Activated T-helper 17 cell treated with anti-CD3 and anti-CD28 coated beads, Interleukin-2, amount 50 U/mL, for 72 hours (primary cell): ENCODE data around the gene GOLGA6A. TPM values are rescaled to one million over a fixed set of nuclear protein-coding genes. Genes with fewer than 3 reads are reported as not detected.

Source experiments
- ATAC-seq: fragments of 150-1000 bp; cut with Tn5 transposase; replicated peaks from 2 replicates; pipeline ENCODE4 v1.10.0; 2021; ENCODE audit warnings: mild to moderate bottlenecking, moderate library complexity
- H3K27ac Mint-ChIP-seq: one replicate; pipeline ENCODE4 v1.8.0; 2022; ENCODE audit warnings: mixed read lengths
- H3K27me3 Mint-ChIP-seq: one replicate; pipeline ENCODE4 v1.8.0; 2022; ENCODE audit warnings: mixed read lengths
- H3K36me3 Mint-ChIP-seq: one replicate; pipeline ENCODE4 v1.8.0; 2022; ENCODE audit warnings: low read depth, mild to moderate bottlenecking, mixed read lengths
- H3K4me1 Mint-ChIP-seq: one replicate; pipeline ENCODE4 v1.8.0; 2022; ENCODE audit warnings: mixed read lengths
- H3K4me3 Mint-ChIP-seq: one replicate; pipeline ENCODE4 v1.8.0; 2022; ENCODE audit warnings: mild to moderate bottlenecking, mixed read lengths
- H3K9me3 Mint-ChIP-seq: one replicate; pipeline ENCODE4 v1.8.0; 2022; ENCODE audit warnings: mixed read lengths
- total RNA-seq, 2 donors: library from RNA; stranded (reverse); gene quantifications; one replicate each; pipeline ENCODE4 v1.2.3, GENCODE V29; 2022

The GOLGA6A gene
- total RNA-seq, 2 donors from 2014 or later, result 0.11 TPM; not detected in 1

GRCh38 chr15:74050556-74051234, 31.7 kb downstream of the GOLGA6A start:
- ATAC-seq, result no peak

GRCh38 chr15:74050127-74050526, 32.2 kb downstream of the GOLGA6A start:
- H3K27ac Mint-ChIP-seq, result peak overlapping the region; percentile 66
- no peaks in the 10 kb centered on the region for H3K27me3 Mint-ChIP-seq
- ATAC-seq, result no peak
- H3K4me1 Mint-ChIP-seq, result peaks cover 4% of the 10 kb centered on the region
- H3K9me3 Mint-ChIP-seq, result no peaks in the 10 kb centered on the region
- H3K36me3 Mint-ChIP-seq, result no peaks in the 10 kb centered on the region
- no peak overlapping the region for H3K4me3 Mint-ChIP-seq

More at GRCh38 chr15:74050556-74051234, 31.7 kb downstream of the GOLGA6A start:
- Mint-ChIP-seq H3K4me3 (no peak overlapping the region), H3K27me3 (no peaks in the 10 kb centered on the region), H3K36me3 (no peaks in the 10 kb centered on the region), H3K27ac (peak overlapping the region; percentile 66), H3K9me3 (no peaks in the 10 kb centered on the region), H3K4me1 (peaks cover 4% of the 10 kb centered on the region)

GRCh38 chr15:74046275-74046674, 36.1 kb downstream of the GOLGA6A start:
- Mint-ChIP-seq H3K4me3 (no peak overlapping the region), H3K4me1 (peaks cover 4% of the 10 kb centered on the region), H3K9me3 (no peaks in the 10 kb centered on the region), H3K36me3 (no peaks in the 10 kb centered on the region), H3K27me3 (no peaks in the 10 kb centered on the region), H3K27ac (no peak overlapping the region)
- no peak for ATAC-seq

GRCh38 chr15:74045636-74046274, 36.6 kb downstream of the GOLGA6A start:
- Mint-ChIP-seq H3K27me3 (no peaks in the 10 kb centered on the region), H3K27ac (peak overlapping the region; percentile 36), H3K4me1 (peaks cover 4% of the 10 kb centered on the region), H3K9me3 (no peaks in the 10 kb centered on the region), H3K36me3 (peaks cover 2% of the 10 kb centered on the region), H3K4me3 (no peak overlapping the region)
- ATAC-seq, result no peak

GRCh38 chr15:74045184-74045583, 37.2 kb downstream of the GOLGA6A start:
- ATAC-seq, result no peak
- Mint-ChIP-seq H3K4me1 (peaks cover 4% of the 10 kb centered on the region), H3K27me3 (no peaks in the 10 kb centered on the region), H3K9me3 (no peaks in the 10 kb centered on the region), H3K27ac (peak overlapping the region; percentile 36), H3K36me3 (peaks cover 4% of the 10 kb centered on the region), H3K4me3 (no peak overlapping the region)

- no peak overlapping the region for H3K4me3 Mint-ChIP-seq
- no peaks in the 10 kb centered on the region for H3K27me3 Mint-ChIP-seq
- ATAC-seq, result no peak
- peaks cover 4% of the 10 kb centered on the region for H3K4me1 Mint-ChIP-seq
- peaks cover 4% of the 10 kb centered on the region for H3K36me3 Mint-ChIP-seq
- H3K27ac Mint-ChIP-seq, result no peak overlapping the region
- no peaks in the 10 kb centered on the region for H3K9me3 Mint-ChIP-seq
These were observed 37.9 kb downstream of the GOLGA6A start for GRCh38 chr15:74044267-74045110.

GRCh38 chr15:74043425-74044266, 38.7 kb downstream of the GOLGA6A start:
- no peak for ATAC-seq
- Mint-ChIP-seq H3K27me3 (no peaks in the 10 kb centered on the region), H3K4me1 (peaks cover 4% of the 10 kb centered on the region), H3K36me3 (peaks cover 4% of the 10 kb centered on the region), H3K27ac (no peak overlapping the region), H3K9me3 (no peaks in the 10 kb centered on the region), H3K4me3 (no peak overlapping the region)

GRCh38 chr15:74042603-74043424, 39.5 kb downstream of the GOLGA6A start:
- no peak overlapping the region for H3K4me3 Mint-ChIP-seq
- H3K27me3 Mint-ChIP-seq, result no peaks in the 10 kb centered on the region
- H3K4me1 Mint-ChIP-seq, result no peaks in the 10 kb centered on the region
- no peaks in the 10 kb centered on the region for H3K9me3 Mint-ChIP-seq
- H3K27ac Mint-ChIP-seq, result no peak overlapping the region
- H3K36me3 Mint-ChIP-seq, result peaks cover 4% of the 10 kb centered on the region
- ATAC-seq, result no peak

GRCh38 chr15:74041777-74042435, 40.4 kb downstream of the GOLGA6A start:
- peaks cover 11% of the 10 kb centered on the region for H3K36me3 Mint-ChIP-seq
- no peaks in the 10 kb centered on the region for H3K27me3 Mint-ChIP-seq

GRCh38 chr15:74041311-74041756, 41.0 kb downstream of the GOLGA6A start:
- Mint-ChIP-seq H3K27ac (no peak overlapping the region), H3K36me3 (peaks cover 17% of the 10 kb centered on the region), H3K4me3 (no peak overlapping the region), H3K9me3 (no peaks in the 10 kb centered on the region), H3K4me1 (no peaks in the 10 kb centered on the region), H3K27me3 (no peaks in the 10 kb centered on the region)
- ATAC-seq, result no peak

More at GRCh38 chr15:74041777-74042435, 40.4 kb downstream of the GOLGA6A start:
- Mint-ChIP-seq H3K4me3 (no peak overlapping the region), H3K27ac (no peak overlapping the region), H3K4me1 (no peaks in the 10 kb centered on the region), H3K9me3 (no peaks in the 10 kb centered on the region)
- ATAC-seq, result no peak

GRCh38 chr15:74040109-74040850, 42.1 kb downstream of the GOLGA6A start:
- Mint-ChIP-seq H3K9me3 (no peaks in the 10 kb centered on the region), H3K27me3 (no peaks in the 10 kb centered on the region), H3K27ac (peak overlapping the region; percentile 16), H3K36me3 (peaks cover 27% of the 10 kb centered on the region), H3K4me3 (no peak overlapping the region), H3K4me1 (no peaks in the 10 kb centered on the region)
- ATAC-seq, result no peak

GRCh38 chr15:74039656-74040010, 42.7 kb downstream of the GOLGA6A start:
- Mint-ChIP-seq H3K4me3 (no peak overlapping the region), H3K27ac (no peak overlapping the region), H3K36me3 (peaks cover 34% of the 10 kb centered on the region), H3K27me3 (no peaks in the 10 kb centered on the region), H3K9me3 (no peaks in the 10 kb centered on the region), H3K4me1 (no peaks in the 10 kb centered on the region)
- no peak for ATAC-seq
